ENCODE measurements around the gene UFL1.

Gene UFL1

GRCh38 chr6:96499781-96500180 is 21.8 kb upstream of the UFL1 start:
- H3K36me3 ChIP-seq (ENCODE audit: insufficient read depth, low read length): no peaks in the 10 kb centered on the region
- H4K20me1 ChIP-seq (ENCODE audit: insufficient read depth, low read length): no peaks in the 10 kb centered on the region
- no peak overlapping the region for H3K4me3 ChIP-seq (ENCODE audit: low read depth, low read length, poor library complexity, severe bottlenecking)
- TF ChIP-seq CTCF (IDR thresholded peaks at IDR 0.05; ENCODE audit: low read length) (no peak), EZH2 (IDR thresholded peaks at IDR 0.05; ENCODE audit: borderline replicate concordance, low read length) (no peak)
- H3K27me3 ChIP-seq (ENCODE audit: insufficient read depth, low read length): no peaks in the 10 kb centered on the region
- H3K4me1 ChIP-seq (ENCODE audit: insufficient read depth, low read length, severe bottlenecking): no peaks in the 10 kb centered on the region
- no peak overlapping the region for H3K4me2 ChIP-seq (ENCODE audit: low read length)
- H3K79me2 ChIP-seq (ENCODE audit: insufficient read depth, low read length): no peaks in the 10 kb centered on the region
- H3K27ac ChIP-seq (ENCODE audit: low read depth, low read length, poor library complexity, severe bottlenecking): no peak overlapping the region
- H3F3A ChIP-seq (ENCODE audit: insufficient read depth, low read length): no peaks in the 10 kb centered on the region
- H3K9ac ChIP-seq (ENCODE audit: low read length): no peak overlapping the region
- H2AFZ ChIP-seq (ENCODE audit: low read length): no peak overlapping the region
- H3K9me2 ChIP-seq (ENCODE audit: low read depth, low read length): no peaks in the 10 kb centered on the region
- H3K9me3 ChIP-seq (ENCODE audit: low read length): no peaks in the 10 kb centered on the region

GRCh38 chr6:96502915-96503314 is 18.7 kb upstream of the UFL1 start:
- Histone ChIP-seq H3K9me3 (ENCODE audit: low read length) (no peaks in the 10 kb centered on the region), H3K36me3 (ENCODE audit: insufficient read depth, low read length) (no peaks in the 10 kb centered on the region)

GRCh38 chr6:96505363-96505762 is 16.2 kb upstream of the UFL1 start:
- peaks cover 1% of the 10 kb centered on the region; the same call in 1 of the 2 replicates for H3K36me3 ChIP-seq (ENCODE audit: insufficient read depth, low read length)
- H3K4me2 ChIP-seq (ENCODE audit: low read length): no peak overlapping the region
- H3K79me2 ChIP-seq (ENCODE audit: insufficient read depth, low read length): no peaks in the 10 kb centered on the region
- no peak overlapping the region for H3K27ac ChIP-seq (ENCODE audit: low read depth, low read length, poor library complexity, severe bottlenecking)
- H3K9me3 ChIP-seq (ENCODE audit: low read length): no peaks in the 10 kb centered on the region
- TF ChIP-seq CTCF (IDR thresholded peaks at IDR 0.05; ENCODE audit: low read length): no peak
- TF ChIP-seq EZH2 (IDR thresholded peaks at IDR 0.05; ENCODE audit: borderline replicate concordance, low read length): no peak
- no peaks in the 10 kb centered on the region for H3K27me3 ChIP-seq (ENCODE audit: insufficient read depth, low read length)
- no peak overlapping the region for H3K9ac ChIP-seq (ENCODE audit: low read length)
- H2AFZ ChIP-seq (ENCODE audit: low read length): no peak overlapping the region
- no peaks in the 10 kb centered on the region for H3K4me1 ChIP-seq (ENCODE audit: insufficient read depth, low read length, severe bottlenecking)
- no peaks in the 10 kb centered on the region for H4K20me1 ChIP-seq (ENCODE audit: insufficient read depth, low read length)
- no peaks in the 10 kb centered on the region for H3K9me2 ChIP-seq (ENCODE audit: low read depth, low read length)
- no peaks in the 10 kb centered on the region for H3F3A ChIP-seq (ENCODE audit: insufficient read depth, low read length)
- no peak overlapping the region for H3K4me3 ChIP-seq (ENCODE audit: low read depth, low read length, poor library complexity, severe bottlenecking)

More at GRCh38 chr6:96502915-96503314, 18.7 kb upstream of the UFL1 start:
- no peak overlapping the region for H3K27ac ChIP-seq (ENCODE audit: low read depth, low read length, poor library complexity, severe bottlenecking)
- no peaks in the 10 kb centered on the region for H3K4me1 ChIP-seq (ENCODE audit: insufficient read depth, low read length, severe bottlenecking)
- no peak overlapping the region for H3K4me3 ChIP-seq (ENCODE audit: low read depth, low read length, poor library complexity, severe bottlenecking)
- H3K4me2 ChIP-seq (ENCODE audit: low read length): no peak overlapping the region
- H3K79me2 ChIP-seq (ENCODE audit: insufficient read depth, low read length): no peaks in the 10 kb centered on the region
- no peaks in the 10 kb centered on the region for H3K9me2 ChIP-seq (ENCODE audit: low read depth, low read length)
- no peak overlapping the region for H3K9ac ChIP-seq (ENCODE audit: low read length)
- no peaks in the 10 kb centered on the region for H3K27me3 ChIP-seq (ENCODE audit: insufficient read depth, low read length)
- no peak for TF ChIP-seq EZH2 (IDR thresholded peaks at IDR 0.05; ENCODE audit: borderline replicate concordance, low read length)
- no peak for TF ChIP-seq CTCF (IDR thresholded peaks at IDR 0.05; ENCODE audit: low read length)
- no peaks in the 10 kb centered on the region for H4K20me1 ChIP-seq (ENCODE audit: insufficient read depth, low read length)
- no peak overlapping the region for H2AFZ ChIP-seq (ENCODE audit: low read length)
- no peaks in the 10 kb centered on the region for H3F3A ChIP-seq (ENCODE audit: insufficient read depth, low read length)

Measured in OCI-LY1 (cell line).